NB4 (cell line): Measurements from ENCODE around the gene SOX6.

Experiments
- MAX ChIP-seq: IDR thresholded peaks from 2 replicates; pipeline ENCODE4 v1.6.1; 2011; ENCODE audit warnings: low read depth, low read length
- MYC ChIP-seq: IDR thresholded peaks from 2 replicates; pipeline ENCODE4 v1.6.1; 2011; ENCODE audit warnings: low read depth, low read length
- POLR2A ChIP-seq: IDR thresholded peaks from 2 replicates; pipeline ENCODE4 v1.6.1; 2011; ENCODE audit warnings: mild to moderate bottlenecking; ENCODE audit not compliant: insufficient read length; ENCODE audit errors: extremely low read depth
- TF ChIP-seq, protein P1 (sequence below): IDR thresholded peaks from one replicate; pipeline ENCODE4 v1.5.1; 2012; ENCODE audit warnings: low read depth, low read length

- TF ChIP-seq, protein P1, sequence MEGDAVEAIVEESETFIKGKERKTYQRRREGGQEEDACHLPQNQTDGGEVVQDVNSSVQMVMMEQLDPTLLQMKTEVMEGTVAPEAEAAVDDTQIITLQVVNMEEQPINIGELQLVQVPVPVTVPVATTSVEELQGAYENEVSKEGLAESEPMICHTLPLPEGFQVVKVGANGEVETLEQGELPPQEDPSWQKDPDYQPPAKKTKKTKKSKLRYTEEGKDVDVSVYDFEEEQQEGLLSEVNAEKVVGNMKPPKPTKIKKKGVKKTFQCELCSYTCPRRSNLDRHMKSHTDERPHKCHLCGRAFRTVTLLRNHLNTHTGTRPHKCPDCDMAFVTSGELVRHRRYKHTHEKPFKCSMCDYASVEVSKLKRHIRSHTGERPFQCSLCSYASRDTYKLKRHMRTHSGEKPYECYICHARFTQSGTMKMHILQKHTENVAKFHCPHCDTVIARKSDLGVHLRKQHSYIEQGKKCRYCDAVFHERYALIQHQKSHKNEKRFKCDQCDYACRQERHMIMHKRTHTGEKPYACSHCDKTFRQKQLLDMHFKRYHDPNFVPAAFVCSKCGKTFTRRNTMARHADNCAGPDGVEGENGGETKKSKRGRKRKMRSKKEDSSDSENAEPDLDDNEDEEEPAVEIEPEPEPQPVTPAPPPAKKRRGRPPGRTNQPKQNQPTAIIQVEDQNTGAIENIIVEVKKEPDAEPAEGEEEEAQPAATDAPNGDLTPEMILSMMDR, result no peak
- TF ChIP-seq POLR2A (no peak), MAX (no peak), MYC (no peak)
Observed at GRCh38 chr11:15988693-15989231, 367.6 kb downstream of the SOX6 start.
